Right ventricle myocardium superior (tissue), 1 donor: Measurements from ENCODE around the gene ADAMTS17. TPM values are rescaled to one million over a fixed set of nuclear protein-coding genes. Genes with fewer than 3 reads are reported as not detected.

Source experiments
- ATAC-seq: fragments of 200-7000 bp; cut with Tn5 transposase; one replicate; pipeline ENCODE4 v1.9.1; 2020; ENCODE audit warnings: mild to moderate bottlenecking; ENCODE audit not compliant: poor library complexity
- DNase-seq: peaks from one replicate; pipeline ENCODE4 v3.0.0-alpha.2; 2020
- intact Hi-C: fragments of 100-400 bp; cut with DNase I; formaldehyde crosslinking; loops from one replicate; pipeline ENCODE4 v1.11.2; 2022
- total RNA-seq: library from RNA; stranded (reverse); fragmentation: NEBNext Ultra II Directional; extraction: Animal tissue kit (Norgen Biotek cat#: 25700); gene quantifications from one replicate; pipeline ENCODE4 v1.2.1, GENCODE V29; 2021
- donor health status: DM: no; HTN: yes; CAD: no; lungs with severe emphysema.

ADAMTS17 gene
- total RNA-seq, 1 donor from 2014 or later: 1.7 TPM

DNA sequence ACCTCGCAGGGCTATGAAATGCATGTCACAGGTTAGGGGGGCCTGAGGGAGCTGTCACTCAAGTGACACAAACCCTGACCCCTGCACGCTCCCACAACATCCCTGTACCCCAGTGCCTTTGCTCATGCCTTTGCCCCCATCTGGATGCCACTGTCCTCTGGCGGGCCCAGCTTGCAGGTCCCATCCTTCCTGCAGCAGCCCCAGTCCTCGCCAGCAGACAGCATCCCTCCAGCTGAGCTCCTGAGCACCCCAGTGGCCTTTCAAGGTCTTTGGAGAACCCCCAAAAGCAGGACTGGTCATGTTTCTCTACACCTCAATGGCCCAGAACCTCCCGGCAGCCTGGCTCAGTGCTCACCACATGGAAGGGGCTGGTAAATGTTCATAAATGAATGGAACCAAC is 170.4 kb downstream of the ADAMTS17 start:
- DNase-seq: no peak
- no peak for ATAC-seq
- intact Hi-C loops: no loop called here

DNA sequence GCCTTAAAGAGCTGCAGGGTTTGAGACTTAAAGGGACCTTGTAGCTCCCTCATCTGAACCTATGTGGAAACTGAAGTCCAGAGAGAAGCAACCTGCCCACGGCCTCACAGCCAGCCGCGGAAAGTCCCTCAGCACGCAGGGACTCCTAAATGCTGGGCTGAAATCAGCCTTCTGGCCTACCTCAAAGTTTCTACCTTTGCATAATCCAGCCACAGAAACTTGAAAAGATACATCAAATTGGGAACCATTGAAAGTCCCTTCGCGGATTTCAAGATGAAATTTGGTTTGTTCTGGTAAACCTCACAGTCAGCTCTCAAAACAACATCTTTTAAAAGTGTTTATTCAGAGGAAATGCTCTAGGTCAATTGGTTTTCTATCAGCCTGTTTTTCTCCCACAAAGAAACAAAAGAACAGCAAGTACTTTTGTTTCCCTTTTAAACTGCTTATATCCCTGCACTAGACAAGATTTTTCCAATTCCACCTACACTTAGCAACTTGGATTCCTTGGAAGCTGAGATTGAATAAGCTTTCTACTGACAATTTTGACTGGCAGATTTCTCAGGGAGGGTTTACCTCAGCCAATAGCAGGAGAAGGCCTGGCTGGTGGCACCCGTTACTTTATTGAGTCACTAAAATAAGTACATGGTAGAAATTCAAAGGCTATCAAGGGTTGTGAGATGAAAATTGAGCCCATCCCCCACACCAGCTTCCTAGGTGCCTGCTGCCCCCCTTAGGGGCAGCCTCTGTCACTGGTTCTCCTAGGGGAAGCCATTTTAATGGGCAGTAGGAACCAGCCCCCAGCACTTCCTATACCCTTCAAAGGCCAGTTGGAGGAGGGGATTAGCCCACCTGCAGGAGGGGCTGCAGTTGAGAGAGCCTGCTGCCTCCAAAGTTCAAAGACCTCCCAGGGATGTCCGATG is 171.2 kb downstream of the ADAMTS17 start:
- no peak for ATAC-seq
- intact Hi-C loops: no loop called here
- DNase-seq: no peak

DNA sequence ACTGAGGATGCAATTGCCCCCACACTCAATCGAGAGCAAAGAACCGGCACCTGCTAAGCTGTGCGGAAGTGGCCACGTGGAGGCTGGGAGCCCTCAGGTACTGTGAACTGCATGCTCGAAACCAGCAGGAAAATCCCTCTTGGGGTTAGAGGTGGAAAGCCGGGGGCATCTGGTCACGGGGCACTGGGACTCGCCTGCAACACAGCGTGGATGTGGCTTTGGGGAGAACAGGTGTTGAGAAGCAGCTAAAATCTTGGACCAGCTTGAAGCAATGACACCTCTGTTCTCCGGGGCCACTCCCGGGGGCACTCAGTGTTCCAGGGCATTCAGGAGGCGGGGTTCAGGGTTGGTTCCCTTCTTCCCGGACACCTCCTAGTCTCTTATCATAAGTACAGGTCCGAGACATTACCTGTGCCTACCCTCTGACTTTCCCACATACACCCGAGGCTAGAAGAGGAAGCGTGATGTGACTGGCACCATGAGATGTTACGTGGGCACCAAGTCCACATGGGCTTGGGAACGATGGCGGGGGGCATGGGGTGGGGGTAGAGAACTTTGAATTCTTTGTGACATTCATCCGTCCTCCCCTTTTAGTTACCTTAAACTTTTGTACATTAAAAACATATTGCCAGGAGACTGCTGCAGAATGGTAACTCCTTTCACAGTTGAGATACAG is 172.0 kb downstream of the ADAMTS17 start:
- no peak for DNase-seq
- no peak for ATAC-seq
- intact Hi-C loops: no loop called here

DNA sequence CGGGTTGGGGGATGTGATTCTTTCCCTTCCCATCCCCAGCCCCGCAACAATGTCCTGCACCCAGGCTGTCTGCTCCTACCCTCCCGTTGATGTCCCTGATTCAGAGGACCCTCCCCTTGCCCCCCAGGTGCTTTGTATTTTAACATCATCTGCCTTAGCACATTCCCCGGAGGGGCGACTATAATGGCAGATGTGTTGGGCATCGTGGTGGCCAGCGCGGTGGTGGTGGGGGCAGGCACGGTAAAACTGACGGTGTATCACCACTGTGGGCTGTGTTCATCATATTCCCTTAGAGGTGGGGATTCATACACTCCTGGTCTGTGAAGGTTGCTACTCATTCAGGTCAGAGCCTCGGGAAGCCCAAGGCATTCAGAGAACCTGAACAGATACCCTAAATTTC is 173.0 kb downstream of the ADAMTS17 start:
- DNase-seq (no peak), ATAC-seq (no peak)
- intact Hi-C loops: no loop called here

DNA sequence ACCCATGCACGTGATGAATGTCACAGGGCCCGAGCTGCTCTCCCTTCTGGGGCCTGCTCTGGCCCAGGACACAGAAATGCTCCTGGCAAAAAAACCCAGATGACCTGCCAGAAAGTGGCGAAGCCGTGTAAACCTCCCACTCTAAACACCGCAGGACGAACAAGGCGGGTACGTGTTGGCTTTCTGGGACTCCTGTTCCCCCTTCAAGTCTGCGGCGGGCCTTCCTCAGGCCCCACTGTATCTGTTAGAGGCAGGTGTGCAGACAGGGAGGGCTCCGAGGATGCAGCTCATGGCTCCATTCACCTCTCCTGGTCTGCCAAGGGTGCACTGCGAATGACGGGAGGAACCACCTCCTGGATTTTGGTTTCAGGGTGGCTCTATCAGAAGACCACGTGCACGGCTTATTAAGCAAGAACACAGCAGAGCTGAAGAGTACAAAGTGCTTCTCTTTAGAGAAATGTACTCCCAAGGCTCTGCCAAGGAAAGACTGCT is 173.8 kb downstream of the ADAMTS17 start:
- DNase-seq: no peak
- peak; percentile 91 for ATAC-seq
- intact Hi-C loops: no loop called here

DNA sequence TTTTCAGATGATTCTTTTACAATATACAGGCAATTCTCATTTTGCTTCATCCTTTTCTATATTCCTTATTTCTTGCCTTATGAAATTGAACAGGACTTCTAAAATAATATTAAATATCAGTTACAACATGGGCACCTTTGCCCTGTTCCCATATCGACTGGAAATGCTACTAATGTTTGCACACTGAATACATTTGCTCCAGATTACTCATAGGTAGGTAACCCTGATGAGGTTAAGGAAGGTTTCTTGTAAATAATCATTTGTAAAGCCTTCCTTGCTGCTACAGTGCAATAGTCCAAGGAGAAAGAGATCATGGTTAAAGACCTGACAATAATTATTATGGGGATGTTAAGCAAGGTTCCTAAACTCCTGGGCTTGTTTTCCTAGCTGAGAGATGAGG is 175.5 kb downstream of the ADAMTS17 start:
- no peak for ATAC-seq
- no peak for DNase-seq
- intact Hi-C loops: no loop called here

DNA sequence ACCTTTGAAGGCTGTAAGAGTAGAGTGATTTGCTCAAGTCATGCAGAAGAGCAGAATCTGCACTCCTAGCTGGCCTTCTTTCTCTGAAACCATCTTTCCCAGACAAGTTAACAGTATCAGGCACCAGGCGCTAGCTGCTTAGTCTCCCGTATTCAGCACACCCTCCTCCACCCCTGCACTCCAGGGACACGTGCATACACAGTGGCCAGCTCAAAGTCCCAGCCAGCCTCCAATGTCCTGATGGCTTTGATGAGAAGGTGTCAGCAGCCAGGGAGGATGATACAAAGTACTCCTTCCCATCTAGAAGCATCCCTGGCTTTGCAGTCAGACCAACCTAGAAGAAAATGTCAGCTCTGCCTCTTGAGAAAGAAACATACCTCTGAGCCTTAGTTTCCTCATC is 177.8 kb downstream of the ADAMTS17 start:
- ATAC-seq (no peak), DNase-seq (no peak)
- intact Hi-C loops: no loop called here

DNA sequence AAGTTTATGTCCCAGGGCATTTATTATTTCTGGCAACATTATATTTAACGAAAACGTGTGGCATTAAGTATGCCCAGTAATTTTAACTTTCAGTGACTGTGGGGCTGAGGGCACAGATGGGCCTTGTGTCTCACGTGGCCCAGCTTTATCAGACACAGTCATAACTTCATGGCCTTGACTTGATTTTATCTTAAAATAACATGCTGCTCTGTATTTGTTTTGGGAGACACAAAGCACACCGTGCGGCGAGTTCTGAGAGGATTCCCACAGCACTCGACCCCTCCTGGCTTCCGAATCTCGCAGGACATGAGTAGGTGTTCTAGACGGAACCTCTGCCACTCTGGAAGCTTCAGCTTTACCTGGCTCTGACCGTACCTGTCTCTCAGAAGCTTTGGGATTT is 180.8 kb downstream of the ADAMTS17 start:
- no peak for ATAC-seq

DNA sequence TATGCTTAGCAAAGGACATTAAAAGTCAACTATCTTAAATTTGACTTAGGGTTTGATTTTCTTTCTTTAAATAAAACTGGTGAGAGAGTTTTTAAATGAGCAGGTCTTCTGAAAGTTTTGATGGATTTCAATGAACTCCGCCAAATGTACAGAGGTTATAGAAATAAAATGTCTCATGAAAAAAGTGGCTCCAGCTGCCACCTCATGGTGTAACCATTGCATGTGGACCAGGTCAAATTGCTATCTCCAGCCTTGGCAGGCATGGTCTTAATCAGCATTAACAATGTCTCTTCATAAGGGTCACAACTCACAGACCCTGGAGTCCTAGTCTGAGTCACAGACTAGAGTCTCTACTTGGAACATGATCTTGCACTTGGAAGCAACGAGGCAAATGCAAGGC is 182.3 kb downstream of the ADAMTS17 start:
- intact Hi-C loops: no loop called here
- ATAC-seq (peak; percentile 46), DNase-seq (no peak)

More for the DNA sequence above, 180.8 kb downstream of the ADAMTS17 start:
- no peak for DNase-seq
- intact Hi-C loops: no loop called here

DNA sequence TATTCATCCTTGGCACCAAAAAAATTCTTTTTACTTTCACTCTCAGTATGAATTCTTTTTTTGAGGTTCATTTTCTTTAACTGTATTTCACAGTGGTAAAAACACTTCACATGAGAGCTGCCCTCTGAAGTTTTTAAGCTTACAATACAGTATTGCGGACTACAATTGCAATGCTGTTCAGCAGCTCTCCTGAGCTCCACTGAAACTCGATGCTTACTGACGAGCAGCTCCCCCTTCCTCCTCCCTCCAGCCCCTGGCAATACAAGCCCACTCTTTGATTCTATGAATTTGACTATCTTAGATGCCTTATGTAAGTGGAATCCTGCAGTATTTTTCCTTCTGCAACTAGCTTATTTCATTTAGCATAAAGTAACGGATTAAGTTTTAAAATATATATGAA is 183.4 kb downstream of the ADAMTS17 start:
- ATAC-seq (no peak), DNase-seq (no peak)
- intact Hi-C loops: no loop called here

DNA sequence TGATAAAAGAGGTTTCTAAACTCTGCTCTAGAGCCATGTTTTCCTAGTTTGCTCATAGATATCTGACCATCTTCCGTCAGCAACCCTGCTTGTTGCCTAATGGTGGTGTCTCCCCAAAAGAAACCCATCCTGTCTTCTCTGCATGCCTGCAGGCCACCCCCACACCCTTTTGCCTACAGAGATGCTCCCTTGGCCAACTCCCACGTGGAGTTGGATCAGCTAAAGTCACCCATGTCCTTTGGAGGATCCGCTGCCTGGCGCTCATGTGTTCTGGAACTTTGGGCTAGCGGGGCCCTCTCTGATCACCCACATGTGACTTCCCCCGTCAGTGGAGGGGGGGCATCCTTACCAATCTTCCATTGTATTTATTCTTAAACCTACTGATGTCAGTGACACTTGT is 185.6 kb downstream of the ADAMTS17 start:
- DNase-seq: no peak
- no peak for ATAC-seq
- intact Hi-C loops: no loop called here

DNA sequence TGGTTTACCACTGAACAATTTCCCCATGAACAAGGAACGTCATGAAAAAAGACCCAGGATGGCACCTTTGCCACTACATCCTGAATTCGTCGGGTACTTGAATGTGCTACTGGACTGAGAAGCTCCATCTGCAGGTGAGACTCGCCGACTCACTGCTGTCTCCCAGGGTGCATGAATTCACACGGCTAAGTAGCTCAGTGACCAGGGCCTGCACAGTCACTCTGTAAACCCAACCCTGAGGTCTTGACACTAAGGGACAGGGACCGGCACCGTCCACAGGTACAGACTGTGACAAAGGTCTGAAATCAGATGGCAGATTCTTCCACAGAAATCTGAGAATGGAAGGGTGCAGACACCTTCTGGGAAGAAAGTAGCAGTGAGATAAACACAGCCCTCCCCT is 187.4 kb downstream of the ADAMTS17 start:
- no peak for DNase-seq
- intact Hi-C loops: no loop called here
- ATAC-seq: no peak

DNA sequence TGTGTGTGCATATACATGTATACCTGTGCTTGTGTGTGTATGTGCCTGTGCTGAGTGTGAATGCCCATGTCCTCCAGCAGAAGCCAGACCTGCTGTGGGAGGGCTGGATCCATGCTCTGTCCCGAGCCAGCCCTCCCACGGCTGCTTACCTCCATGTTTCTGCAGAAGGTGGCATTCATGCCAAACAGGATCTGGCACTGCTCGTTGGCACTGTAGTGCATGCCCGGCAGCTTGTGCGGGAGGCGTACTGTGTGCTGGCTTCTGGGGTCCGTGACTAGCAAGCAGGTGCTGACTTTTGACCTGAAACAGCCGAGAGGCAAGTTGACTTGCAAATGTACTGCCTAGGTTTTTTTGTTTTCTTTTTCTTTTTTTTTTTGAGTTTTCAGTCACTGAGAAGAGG is 189.3 kb downstream of the ADAMTS17 start:
- intact Hi-C loops: no loop called here
- DNase-seq (peak; percentile 55), ATAC-seq (peak; percentile 76)

DNA sequence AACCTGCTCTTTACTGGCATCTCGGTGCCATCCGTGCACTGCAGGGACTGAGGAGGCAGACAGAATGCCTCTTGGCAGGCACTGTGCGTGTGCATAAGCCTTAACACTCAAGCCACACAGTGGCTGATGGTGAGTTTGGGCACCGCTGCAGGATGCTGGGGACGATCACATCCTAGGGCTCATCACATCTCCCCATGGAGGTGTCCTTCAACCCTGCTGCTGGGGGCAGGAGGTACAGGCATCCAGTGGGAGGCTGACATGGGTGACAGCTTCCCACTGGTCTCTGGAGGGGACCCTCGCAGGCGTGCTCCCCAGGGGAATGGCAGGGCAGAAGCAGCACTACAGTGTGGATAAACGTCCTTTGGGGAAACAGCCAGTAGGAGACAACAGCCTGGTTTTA is 190.9 kb downstream of the ADAMTS17 start:
- DNase-seq (no peak), ATAC-seq (no peak)
- intact Hi-C loops: no loop called here

DNA sequence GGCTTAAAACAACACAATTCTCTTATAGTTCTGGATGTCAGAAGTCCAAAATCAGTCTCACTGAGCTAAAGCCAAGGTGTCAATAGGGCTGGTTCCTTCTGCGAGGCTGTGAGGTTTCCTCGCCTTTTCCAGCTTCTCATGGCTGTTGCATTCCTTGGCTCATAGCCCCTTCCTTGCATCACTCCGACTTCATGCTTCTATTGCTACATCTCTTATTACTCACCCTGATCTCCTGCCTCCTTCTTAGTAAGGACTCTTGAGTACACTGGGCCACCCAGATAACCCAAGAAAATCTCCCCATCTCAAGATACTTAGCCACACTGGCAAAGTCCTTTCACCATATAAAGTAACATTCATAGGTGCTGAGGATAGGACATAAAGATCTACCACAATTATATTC is 193.9 kb downstream of the ADAMTS17 start:
- DNase-seq (no peak), ATAC-seq (no peak)
- intact Hi-C loops: no loop called here

DNA sequence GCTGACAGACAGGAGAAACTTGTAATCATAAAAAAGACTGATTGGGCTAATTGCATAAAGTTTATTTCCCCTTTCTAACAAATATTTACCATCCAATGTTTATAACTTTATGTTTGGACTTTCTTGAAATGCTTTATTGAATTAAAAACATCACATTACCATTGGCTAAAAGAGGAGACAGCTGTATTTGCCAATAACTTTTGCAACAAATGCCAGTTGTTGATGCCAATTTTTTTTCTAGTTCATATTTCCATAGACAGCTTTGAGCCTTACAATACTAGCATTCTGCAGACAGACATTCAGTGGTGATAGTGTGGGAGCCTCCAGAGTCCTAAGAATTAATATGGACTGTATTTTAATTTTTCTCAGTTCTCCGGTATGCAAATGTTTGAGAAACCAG is 198.4 kb downstream of the ADAMTS17 start:
- DNase-seq (no peak), ATAC-seq (no peak)
- intact Hi-C loops: no loop called here

DNA sequence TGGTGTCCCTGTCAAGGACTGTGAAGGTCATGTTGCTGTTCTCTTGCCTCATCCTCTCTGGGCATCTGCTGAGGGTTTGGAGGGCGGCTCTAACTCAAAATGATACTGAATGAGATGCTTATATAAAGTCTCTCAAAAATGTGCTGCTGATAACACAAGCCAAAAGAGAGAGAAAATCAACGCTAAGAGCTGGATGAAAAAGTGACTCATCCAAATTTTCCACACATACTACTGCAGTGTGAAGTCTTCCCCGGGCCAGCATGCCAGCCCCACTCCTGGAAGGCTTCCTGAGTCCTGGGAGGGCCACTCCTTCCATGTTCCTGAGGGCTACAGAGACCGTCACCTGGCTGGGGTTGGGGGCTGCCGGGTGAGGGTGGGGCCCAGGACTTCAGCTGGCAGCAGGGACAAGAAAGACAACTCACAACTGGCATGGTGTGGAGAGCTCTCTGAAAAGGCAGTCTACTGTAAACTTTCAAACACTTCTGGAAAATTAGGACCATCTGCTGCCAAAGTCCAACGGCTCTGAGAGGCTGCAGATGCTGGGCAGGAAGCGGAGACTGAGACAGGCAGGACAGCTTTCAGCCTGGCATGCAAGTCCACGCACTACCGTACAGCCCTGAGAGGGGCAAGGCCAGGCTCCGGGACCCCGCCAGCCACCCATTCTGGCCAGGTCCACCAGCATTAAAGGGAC is 200.3 kb downstream of the ADAMTS17 start:
- ATAC-seq (no peak), DNase-seq (no peak)
- intact Hi-C loops: no loop called here

DNA sequence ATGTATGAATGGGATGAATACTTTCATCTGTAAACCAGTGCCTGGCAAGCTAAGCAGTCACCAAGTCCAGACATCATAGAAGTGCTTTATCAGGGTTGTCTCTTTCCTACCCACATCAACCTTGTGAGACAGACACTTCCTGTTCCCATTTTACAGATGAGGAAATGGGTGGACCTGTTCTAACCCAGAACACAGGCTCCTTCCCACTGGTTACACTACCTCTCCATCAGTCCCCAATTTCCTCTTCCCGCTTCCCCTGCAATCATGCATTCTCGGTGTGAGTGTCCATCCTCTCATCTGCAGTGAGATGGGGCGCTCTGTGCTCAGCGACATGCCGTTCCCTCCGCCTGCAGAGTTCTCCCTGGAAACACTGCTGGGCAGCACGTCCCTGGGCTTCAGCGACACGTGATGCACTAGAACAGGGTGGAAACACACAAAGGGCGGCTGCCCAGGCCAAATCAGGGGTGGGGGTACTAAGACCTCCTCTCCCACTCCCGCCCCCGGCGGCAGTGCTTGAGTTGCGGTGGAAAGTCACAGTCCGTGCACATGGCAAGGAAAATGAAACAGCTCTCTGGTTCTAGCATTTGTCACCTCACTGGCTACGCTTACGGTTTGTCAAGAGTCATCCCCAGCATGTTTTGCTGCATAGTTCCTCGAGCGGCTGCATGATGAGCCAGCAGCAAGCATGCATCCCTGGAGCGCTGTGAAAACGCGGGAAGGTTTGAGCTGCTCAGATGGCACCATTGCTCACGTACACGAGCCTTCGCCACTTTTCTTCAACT is 201.1 kb downstream of the ADAMTS17 start:
- ATAC-seq: no peak
- intact Hi-C loops: no loop called here
- no peak for DNase-seq

DNA sequence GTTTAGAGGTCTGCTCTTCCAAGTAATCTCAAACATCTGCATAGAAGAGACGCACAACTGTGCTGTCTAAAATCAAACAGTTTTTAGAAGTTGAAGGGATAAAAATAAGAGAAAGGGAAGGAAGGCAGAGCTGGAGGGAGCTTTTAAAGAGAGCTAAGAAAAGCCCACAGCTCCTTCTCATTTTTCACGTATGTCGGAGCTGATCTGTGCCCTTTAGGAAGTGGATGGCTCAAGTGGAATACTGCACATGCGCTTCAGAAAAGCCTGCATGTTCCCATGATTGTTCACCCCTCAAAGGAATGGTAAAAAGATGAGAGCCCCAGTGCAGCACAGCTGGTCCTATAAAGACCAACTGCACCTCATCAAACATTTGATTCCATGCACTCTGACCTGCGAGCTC is 207.2 kb downstream of the ADAMTS17 start:
- intact Hi-C loops: no loop called here
- ATAC-seq: no peak
- DNase-seq: no peak
